Stimulated activated CD8-positive, alpha-beta memory T cell treated with anti-CD3 and anti-CD28 coated beads, Interleukin-12 subunit alpha, Interleukin-12 subunit beta, amount 100 ng/mL, for 24 hours (primary cell): ENCODE data around the gene SSTR4.

Source experiments
- DNase-seq: peaks from one replicate; pipeline ENCODE4 v3.0.0-alpha.2; 2020; ENCODE audit errors: extremely low read depth

The SSTR4 gene

GRCh38 chr20:23043376-23043775 is 8.3 kb downstream of the SSTR4 start:
- no peak for DNase-seq

- no peak for DNase-seq
Observed at GRCh38 chr20:23046431-23046830, 11.3 kb downstream of the SSTR4 start.

GRCh38 chr20:23047001-23047737 is 12.1 kb downstream of the SSTR4 start:
- no peak for DNase-seq

GRCh38 chr20:23047738-23048214 is 12.7 kb downstream of the SSTR4 start:
- DNase-seq = no peak

GRCh38 chr20:23048283-23049200 is 13.4 kb downstream of the SSTR4 start:
- no peak for DNase-seq

GRCh38 chr20:23049201-23050075 is 14.3 kb downstream of the SSTR4 start, which contains the start of gene THBD:
Gene THBD, minus strand, starts transcription at chr20:23049672. Its CDS starts 168 bp downstream, at chr20:23049504.
- no peak for DNase-seq

- no peak for DNase-seq
Observed at GRCh38 chr20:23050076-23050838, 15.1 kb downstream of the SSTR4 start.

GRCh38 chr20:23050847-23051627 is 15.9 kb downstream of the SSTR4 start:
- no peak for DNase-seq

- DNase-seq = no peak
Observed at GRCh38 chr20:23052904-23053303, 17.8 kb downstream of the SSTR4 start.

- DNase-seq = no peak
Observed at GRCh38 chr20:23058240-23058639, 23.1 kb downstream of the SSTR4 start.

GRCh38 chr20:23059001-23059400 is 23.9 kb downstream of the SSTR4 start:
- no peak for DNase-seq

GRCh38 chr20:23059846-23060245 is 24.7 kb downstream of the SSTR4 start:
- no peak for DNase-seq

GRCh38 chr20:23060629-23061028 is 25.5 kb downstream of the SSTR4 start:
- DNase-seq = no peak

GRCh38 chr20:23061262-23061661 is 26.1 kb downstream of the SSTR4 start:
- no peak for DNase-seq

- no peak for DNase-seq
Observed at GRCh38 chr20:23061734-23062561, 26.8 kb downstream of the SSTR4 start.

GRCh38 chr20:23062632-23063031 is 27.5 kb downstream of the SSTR4 start:
- no peak for DNase-seq

GRCh38 chr20:23063168-23063567 is 28.1 kb downstream of the SSTR4 start:
- no peak for DNase-seq

- DNase-seq = no peak
Observed at GRCh38 chr20:23063581-23063980, 28.5 kb downstream of the SSTR4 start.
